HepG2 (cell line): ENCODE data around the gene KIF26B.

Source experiments
- BRCA1 ChIP-seq: sonication (generic); formaldehyde crosslinking; IDR thresholded peaks from 2 replicates; pipeline ENCODE4 v1.4.0; 2020; ENCODE audit warnings: missing genetic modification reagents
- CHD2 ChIP-seq: IDR thresholded peaks from 2 replicates; pipeline ENCODE4 v1.6.1; 2011; ENCODE audit warnings: low read depth, low read length, improper control_type of control experiment
- HDAC2 ChIP-seq: sonication (generic); formaldehyde crosslinking; IDR thresholded peaks from 2 replicates; pipeline ENCODE4 v1.4.0; 2020; ENCODE audit warnings: missing genetic modification reagents
- NFRKB ChIP-seq: fragments of 450-650 bp; IDR thresholded peaks from 2 replicates; pipeline ENCODE4 v1.6.1; 2017
- POLR2A ChIP-seq, 2 experiments: IDR thresholded peaks; 2 replicates each; pipeline ENCODE4 v1.6.1; 2011; ENCODE audit warnings: low read depth in 2 of 2, low read length in 2 of 2, mild to moderate bottlenecking in 1 of 2, moderate library complexity in 1 of 2; ENCODE audit not compliant: insufficient read depth in 1 of 2
- YY1 ChIP-seq: IDR thresholded peaks from 2 replicates; pipeline ENCODE4 v1.6.1; 2011; ENCODE audit warnings: low read length, low read depth, moderate library complexity, mild to moderate bottlenecking; ENCODE audit not compliant: insufficient read depth, insufficient replicate concordance
- ZBTB42 ChIP-seq: sonication (generic); formaldehyde crosslinking; IDR thresholded peaks from 2 replicates; pipeline ENCODE4 v1.5.0; 2020; ENCODE audit warnings: mild to moderate bottlenecking, missing genetic modification reagents
- ZNF576 ChIP-seq: sonication (generic); formaldehyde crosslinking; IDR thresholded peaks from 2 replicates; pipeline ENCODE4 v1.4.0; 2020; ENCODE audit warnings: mild to moderate bottlenecking, missing genetic modification reagents
- ZNF780A ChIP-seq: sonication (generic); formaldehyde crosslinking; IDR thresholded peaks from 2 replicates; pipeline ENCODE4 v1.8.0; 2022; ENCODE audit warnings: mild to moderate bottlenecking, missing genetic modification reagents, moderate library complexity
- ZSCAN29 ChIP-seq: sonication (generic); formaldehyde crosslinking; conservative IDR thresholded peaks from 2 replicates; pipeline ENCODE4 v1.4.0; 2020; ENCODE audit warnings: mild to moderate bottlenecking, missing genetic modification reagents
- TF ChIP-seq, protein P1 (sequence below): sonication (generic); formaldehyde crosslinking; IDR thresholded peaks from 2 replicates; pipeline ENCODE4 v1.9.0; 2021; ENCODE audit warnings: mild to moderate bottlenecking, missing genetic modification reagents
- TF ChIP-seq, protein P2 (sequence below): sonication (generic); formaldehyde crosslinking; IDR thresholded peaks from 2 replicates; pipeline ENCODE4 v1.5.0; 2020; ENCODE audit warnings: mild to moderate bottlenecking, missing genetic modification reagents, moderate library complexity

GRCh38 chr1:245512181-245512888 is 357.6 kb downstream of the KIF26B start:
- TF ChIP-seq, protein P1, sequence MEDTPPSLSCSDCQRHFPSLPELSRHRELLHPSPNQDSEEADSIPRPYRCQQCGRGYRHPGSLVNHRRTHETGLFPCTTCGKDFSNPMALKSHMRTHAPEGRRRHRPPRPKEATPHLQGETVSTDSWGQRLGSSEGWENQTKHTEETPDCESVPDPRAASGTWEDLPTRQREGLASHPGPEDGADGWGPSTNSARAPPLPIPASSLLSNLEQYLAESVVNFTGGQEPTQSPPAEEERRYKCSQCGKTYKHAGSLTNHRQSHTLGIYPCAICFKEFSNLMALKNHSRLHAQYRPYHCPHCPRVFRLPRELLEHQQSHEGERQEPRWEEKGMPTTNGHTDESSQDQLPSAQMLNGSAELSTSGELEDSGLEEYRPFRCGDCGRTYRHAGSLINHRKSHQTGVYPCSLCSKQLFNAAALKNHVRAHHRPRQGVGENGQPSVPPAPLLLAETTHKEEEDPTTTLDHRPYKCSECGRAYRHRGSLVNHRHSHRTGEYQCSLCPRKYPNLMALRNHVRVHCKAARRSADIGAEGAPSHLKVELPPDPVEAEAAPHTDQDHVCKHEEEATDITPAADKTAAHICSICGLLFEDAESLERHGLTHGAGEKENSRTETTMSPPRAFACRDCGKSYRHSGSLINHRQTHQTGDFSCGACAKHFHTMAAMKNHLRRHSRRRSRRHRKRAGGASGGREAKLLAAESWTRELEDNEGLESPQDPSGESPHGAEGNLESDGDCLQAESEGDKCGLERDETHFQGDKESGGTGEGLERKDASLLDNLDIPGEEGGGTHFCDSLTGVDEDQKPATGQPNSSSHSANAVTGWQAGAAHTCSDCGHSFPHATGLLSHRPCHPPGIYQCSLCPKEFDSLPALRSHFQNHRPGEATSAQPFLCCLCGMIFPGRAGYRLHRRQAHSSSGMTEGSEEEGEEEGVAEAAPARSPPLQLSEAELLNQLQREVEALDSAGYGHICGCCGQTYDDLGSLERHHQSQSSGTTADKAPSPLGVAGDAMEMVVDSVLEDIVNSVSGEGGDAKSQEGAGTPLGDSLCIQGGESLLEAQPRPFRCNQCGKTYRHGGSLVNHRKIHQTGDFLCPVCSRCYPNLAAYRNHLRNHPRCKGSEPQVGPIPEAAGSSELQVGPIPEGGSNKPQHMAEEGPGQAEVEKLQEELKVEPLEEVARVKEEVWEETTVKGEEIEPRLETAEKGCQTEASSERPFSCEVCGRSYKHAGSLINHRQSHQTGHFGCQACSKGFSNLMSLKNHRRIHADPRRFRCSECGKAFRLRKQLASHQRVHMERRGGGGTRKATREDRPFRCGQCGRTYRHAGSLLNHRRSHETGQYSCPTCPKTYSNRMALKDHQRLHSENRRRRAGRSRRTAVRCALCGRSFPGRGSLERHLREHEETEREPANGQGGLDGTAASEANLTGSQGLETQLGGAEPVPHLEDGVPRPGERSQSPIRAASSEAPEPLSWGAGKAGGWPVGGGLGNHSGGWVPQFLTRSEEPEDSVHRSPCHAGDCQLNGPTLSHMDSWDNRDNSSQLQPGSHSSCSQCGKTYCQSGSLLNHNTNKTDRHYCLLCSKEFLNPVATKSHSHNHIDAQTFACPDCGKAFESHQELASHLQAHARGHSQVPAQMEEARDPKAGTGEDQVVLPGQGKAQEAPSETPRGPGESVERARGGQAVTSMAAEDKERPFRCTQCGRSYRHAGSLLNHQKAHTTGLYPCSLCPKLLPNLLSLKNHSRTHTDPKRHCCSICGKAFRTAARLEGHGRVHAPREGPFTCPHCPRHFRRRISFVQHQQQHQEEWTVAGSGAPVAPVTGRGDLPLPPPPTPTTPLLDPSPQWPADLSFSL (CRISPR knock-in tag) = no peak
- TF ChIP-seq ZSCAN29 (CRISPR knock-in tag) = no peak
- TF ChIP-seq, protein P2, sequence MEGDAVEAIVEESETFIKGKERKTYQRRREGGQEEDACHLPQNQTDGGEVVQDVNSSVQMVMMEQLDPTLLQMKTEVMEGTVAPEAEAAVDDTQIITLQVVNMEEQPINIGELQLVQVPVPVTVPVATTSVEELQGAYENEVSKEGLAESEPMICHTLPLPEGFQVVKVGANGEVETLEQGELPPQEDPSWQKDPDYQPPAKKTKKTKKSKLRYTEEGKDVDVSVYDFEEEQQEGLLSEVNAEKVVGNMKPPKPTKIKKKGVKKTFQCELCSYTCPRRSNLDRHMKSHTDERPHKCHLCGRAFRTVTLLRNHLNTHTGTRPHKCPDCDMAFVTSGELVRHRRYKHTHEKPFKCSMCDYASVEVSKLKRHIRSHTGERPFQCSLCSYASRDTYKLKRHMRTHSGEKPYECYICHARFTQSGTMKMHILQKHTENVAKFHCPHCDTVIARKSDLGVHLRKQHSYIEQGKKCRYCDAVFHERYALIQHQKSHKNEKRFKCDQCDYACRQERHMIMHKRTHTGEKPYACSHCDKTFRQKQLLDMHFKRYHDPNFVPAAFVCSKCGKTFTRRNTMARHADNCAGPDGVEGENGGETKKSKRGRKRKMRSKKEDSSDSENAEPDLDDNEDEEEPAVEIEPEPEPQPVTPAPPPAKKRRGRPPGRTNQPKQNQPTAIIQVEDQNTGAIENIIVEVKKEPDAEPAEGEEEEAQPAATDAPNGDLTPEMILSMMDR (CRISPR knock-in tag) = no peak
- TF ChIP-seq HDAC2 = no peak
- TF ChIP-seq CHD2 = no peak
- TF ChIP-seq NFRKB = no peak
- TF ChIP-seq ZNF780A = no peak
- no peak for TF ChIP-seq ZBTB42 (CRISPR knock-in tag)
- TF ChIP-seq BRCA1 = no peak
- TF ChIP-seq YY1 = no peak
- TF ChIP-seq POLR2A (IDR thresholded peaks at IDR 0.05; ENCODE audit: insufficient read depth in 1 of 2, low read depth in 2 of 2, low read length in 2 of 2) = no peak
- TF ChIP-seq ZNF576 (CRISPR knock-in tag) = no peak
